Middle frontal gyrus (tissue), 1 donor: ENCODE measurements around the gene IL31RA.
"Not testable (repeated sequence)": the region's sequence is repeated elsewhere in the genome, so short reads cannot be mapped to it uniquely, and the experiment has no call there.

Experiments used
- DNase-seq: peaks from one replicate; pipeline ENCODE4 v3.0.0-alpha.2; 2015; ENCODE audit warnings: low spot score; ENCODE audit errors: extremely low spot score

IL31RA gene

GRCh38 chr5:55924744-55925143, 73.6 kb downstream of the IL31RA start:
- no peak for DNase-seq

GRCh38 chr5:55925181-55925580, 74.0 kb downstream of the IL31RA start:
- no peak for DNase-seq

GRCh38 chr5:55925712-55926111, 74.6 kb downstream of the IL31RA start:
- DNase-seq: no peak

- no peak for DNase-seq
Observed at GRCh38 chr5:55926476-55926875, 75.3 kb downstream of the IL31RA start.

GRCh38 chr5:55927861-55928655, 76.9 kb downstream of the IL31RA start:
- DNase-seq: no peak

- no peak for DNase-seq
Observed at GRCh38 chr5:55929020-55929799, 78.1 kb downstream of the IL31RA start.

GRCh38 chr5:55932700-55933099, 81.5 kb downstream of the IL31RA start:
- no peak for DNase-seq

- DNase-seq: no peak
Observed at GRCh38 chr5:55933377-55934114, 82.4 kb downstream of the IL31RA start.

- DNase-seq: no peak
Observed at GRCh38 chr5:55934115-55934613, 83.0 kb downstream of the IL31RA start.

- DNase-seq: no peak
Observed at GRCh38 chr5:55934720-55935119, 83.6 kb downstream of the IL31RA start.

- no peak for DNase-seq
Observed at GRCh38 chr5:55935371-55935770, 84.2 kb downstream of the IL31RA start.

GRCh38 chr5:55936100-55936693, 85.0 kb downstream of the IL31RA start:
- peak; percentile 68 for DNase-seq

GRCh38 chr5:55937598-55937997, 86.4 kb downstream of the IL31RA start:
- not testable (repeated sequence) for DNase-seq

GRCh38 chr5:55941154-55941553, 90.0 kb downstream of the IL31RA start:
- DNase-seq: not testable (repeated sequence)

- DNase-seq: no peak
Observed at GRCh38 chr5:55959208-55959607, 108.1 kb downstream of the IL31RA start.

GRCh38 chr5:55960779-55961178, 109.6 kb downstream of the IL31RA start:
- no peak for DNase-seq

- no peak for DNase-seq
Observed at GRCh38 chr5:55965525-55965924, 114.4 kb downstream of the IL31RA start.

GRCh38 chr5:55966284-55966683, 115.1 kb downstream of the IL31RA start:
- DNase-seq: no peak

- DNase-seq: no peak
Observed at GRCh38 chr5:55969956-55970355, 118.8 kb downstream of the IL31RA start.
